Ectodermal cell (in vitro differentiated cells): ENCODE data around the gene SRGAP2.
"Not testable (repeated sequence)": the region's sequence is repeated elsewhere in the genome, so short reads cannot be mapped to it uniquely, and the experiment has no call there.

Experiments used
- H3K27ac ChIP-seq: 2 replicates; pipeline ENCODE4 v1.7.0; 2013; ENCODE audit warnings: mild to moderate bottlenecking, low read depth, low read length; ENCODE audit not compliant: insufficient read depth, poor library complexity, severe bottlenecking
- H3K27me3 ChIP-seq: 2 replicates; pipeline ENCODE4 v1.7.0; 2013; ENCODE audit warnings: mild to moderate bottlenecking, low read length; ENCODE audit not compliant: insufficient read depth, control insufficient read depth, poor library complexity, severe bottlenecking
- H3K36me3 ChIP-seq: one replicate; pipeline ENCODE4 v1.7.0; 2013; ENCODE audit warnings: low read length; ENCODE audit not compliant: control insufficient read depth, insufficient read depth
- H3K4me1 ChIP-seq: one replicate; pipeline ENCODE4 v1.7.0; 2013; ENCODE audit warnings: low read length; ENCODE audit not compliant: control insufficient read depth, insufficient read depth
- H3K4me3 ChIP-seq: 2 replicates; pipeline ENCODE4 v1.7.0; 2013; ENCODE audit warnings: low read depth, low read length, control low read depth; ENCODE audit not compliant: insufficient read depth
- H3K9me3 ChIP-seq: 2 replicates; pipeline ENCODE4 v1.7.0; 2013; ENCODE audit warnings: mild to moderate bottlenecking, low read length, moderate library complexity; ENCODE audit not compliant: control insufficient read depth
- WGBS, 2 experiments: methylation state at CpG; one replicate each; pipeline ENCODE4 v1.1.7; 2013; ENCODE audit warnings: missing lambda C conversion rate in 2 of 2; 5-methylcytosine and 5-hydroxymethylcytosine counted together

SRGAP2 gene

DNA sequence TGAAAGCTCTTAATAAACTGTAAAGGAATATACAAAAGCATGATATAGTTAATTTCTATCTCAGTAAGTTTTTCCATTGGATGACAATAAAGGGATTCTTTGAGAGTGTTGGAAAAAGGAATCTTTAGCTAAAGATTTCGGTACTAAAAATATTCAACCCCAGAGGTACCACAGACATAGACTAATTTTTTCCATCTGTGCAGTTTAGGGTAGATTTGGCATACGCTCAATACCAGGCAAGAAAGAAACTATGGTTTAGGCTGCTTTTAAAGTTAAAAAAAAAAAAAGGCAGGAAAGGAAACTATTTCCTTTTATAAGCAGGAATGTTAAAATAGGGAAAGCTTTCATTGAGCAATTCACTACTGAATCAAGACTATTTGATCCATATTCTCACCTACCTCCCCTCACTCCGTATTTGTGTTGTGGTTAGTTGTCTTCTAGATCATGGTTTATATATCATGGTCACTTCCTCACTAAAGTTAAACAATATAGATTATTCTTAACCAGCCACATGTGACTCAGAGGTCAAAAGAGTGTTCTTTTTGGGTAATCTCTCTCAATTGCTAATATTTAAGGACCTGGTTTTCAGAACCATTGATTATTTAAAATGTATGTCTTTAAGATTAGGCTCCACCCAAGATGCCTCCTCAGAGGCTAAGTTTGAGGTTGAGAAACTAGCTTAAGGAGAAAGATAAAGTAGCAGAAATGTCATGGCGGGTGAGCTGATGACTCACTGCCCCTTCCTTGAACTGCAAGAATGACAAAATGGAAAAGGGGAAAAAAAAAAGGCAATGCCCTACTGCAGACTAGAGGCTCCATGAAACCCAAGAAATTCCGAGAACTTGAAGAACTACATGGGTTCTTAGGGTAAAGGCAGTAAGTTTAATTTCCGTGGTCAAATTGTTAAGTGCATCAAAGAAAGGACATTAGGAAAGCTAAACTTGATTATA lies 20.7 kb upstream of the SRGAP2 start:
- H3K4me3 ChIP-seq, H3K27ac ChIP-seq, H3K27me3 ChIP-seq, H3K4me1 ChIP-seq, H3K9me3 ChIP-seq, H3K36me3 ChIP-seq: not testable (repeated sequence)
- WGBS, 2 experiments = 77 to 100% methylated on average over 1 to 2 of the region's 6 CpGs

GRCh38 chr1:206183788-206184187 lies 19.6 kb upstream of the SRGAP2 start:
- not testable (repeated sequence) for H3K4me3 ChIP-seq, H3K9me3 ChIP-seq, H3K36me3 ChIP-seq, H3K27me3 ChIP-seq, H3K4me1 ChIP-seq, H3K27ac ChIP-seq
- WGBS, 2 experiments = no CpG with 5 or more reads among the region's 2 CpGs

DNA sequence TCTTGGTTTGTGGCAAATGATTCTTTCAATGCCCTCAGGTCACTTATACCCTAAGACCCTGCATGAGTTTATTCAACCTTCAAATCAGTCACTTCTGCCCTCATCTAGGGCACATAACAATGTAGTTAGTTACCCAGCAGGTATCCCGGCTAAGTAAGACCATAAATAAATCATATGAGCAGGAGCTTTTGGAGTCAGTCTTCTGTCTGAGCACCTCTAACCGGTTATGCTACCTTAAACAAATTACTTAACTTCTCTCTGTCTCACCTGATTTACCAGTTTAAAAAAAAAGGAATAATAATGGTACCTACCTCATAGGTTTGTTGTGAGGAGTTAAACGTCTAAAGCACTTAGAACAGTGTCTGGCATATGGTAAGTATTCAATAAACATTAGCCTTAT lies 17.6 kb upstream of the SRGAP2 start:
- not testable (repeated sequence) for H3K27ac ChIP-seq, H3K9me3 ChIP-seq, H3K4me3 ChIP-seq, H3K36me3 ChIP-seq, H3K4me1 ChIP-seq, H3K27me3 ChIP-seq
- no CpG with 5 or more reads among the region's 3 CpGs for WGBS, 2 experiments

DNA sequence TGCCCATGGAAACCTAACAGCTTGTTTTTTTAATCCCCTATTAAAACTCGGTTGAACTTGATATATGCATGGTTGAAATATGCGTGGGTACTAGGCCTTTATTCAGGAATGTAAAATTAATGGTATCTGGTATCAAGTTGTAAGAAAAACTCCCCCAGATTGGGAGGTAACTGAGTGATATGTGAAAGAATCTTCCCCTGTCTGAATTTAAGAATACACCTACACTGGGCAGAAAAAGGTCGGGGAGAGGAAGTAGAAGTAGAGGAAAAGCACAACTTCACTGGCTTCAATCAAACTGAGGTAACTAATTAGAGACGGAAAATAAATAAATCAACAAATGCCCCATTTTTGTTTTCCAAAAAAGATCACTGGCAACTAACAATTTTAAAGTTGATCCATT lies 16.5 kb upstream of the SRGAP2 start:
- WGBS, 2 experiments = 80% methylated on average over 1 of the region's 4 CpGs; no CpG with 5 or more reads in 1 of the 2 experiments

GRCh38 chr1:206195182-206195581 lies 8.2 kb upstream of the SRGAP2 start:
- not testable (repeated sequence) for H3K27ac ChIP-seq, H3K4me1 ChIP-seq, H3K27me3 ChIP-seq, H3K4me3 ChIP-seq, H3K9me3 ChIP-seq, H3K36me3 ChIP-seq
- no CpG with 5 or more reads among the region's 2 CpGs for WGBS, 2 experiments

More for the DNA sequence above, 16.5 kb upstream of the SRGAP2 start:
- H3K9me3 ChIP-seq, H3K4me3 ChIP-seq, H3K36me3 ChIP-seq, H3K27me3 ChIP-seq, H3K4me1 ChIP-seq, H3K27ac ChIP-seq: not testable (repeated sequence)

DNA sequence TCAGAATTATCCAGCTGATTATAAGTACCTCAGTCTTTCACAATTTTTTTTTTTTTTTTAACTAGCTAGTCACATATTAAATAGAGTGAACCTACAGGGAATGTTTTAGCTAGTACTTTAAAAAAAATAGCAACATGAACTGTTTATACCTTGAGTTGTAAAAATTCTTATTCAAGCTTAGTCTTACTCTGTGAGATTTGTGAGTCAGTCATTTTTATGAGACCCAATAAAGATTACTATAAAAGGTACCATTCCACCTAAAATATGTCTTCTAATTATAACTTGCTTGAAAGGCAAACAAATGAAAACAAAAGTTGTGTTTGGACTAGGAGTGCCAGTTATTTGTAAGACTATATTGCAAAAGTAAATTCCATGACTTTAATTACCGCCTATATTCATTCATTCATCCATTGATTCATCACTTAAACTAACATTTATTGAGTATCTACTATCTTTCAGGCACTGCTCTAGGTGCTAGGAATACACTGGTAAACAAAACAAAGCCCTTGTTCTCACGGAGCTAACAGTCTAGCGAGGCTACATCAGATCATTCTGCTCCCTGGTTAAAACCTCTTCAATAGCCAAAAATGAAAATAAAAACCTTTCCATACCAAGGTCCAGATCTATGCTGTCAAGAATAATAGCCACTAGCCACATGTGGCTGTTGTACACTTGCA lies 6.5 kb upstream of the SRGAP2 start:
- H3K4me1 ChIP-seq, H3K27me3 ChIP-seq, H3K4me3 ChIP-seq, H3K9me3 ChIP-seq, H3K36me3 ChIP-seq, H3K27ac ChIP-seq: not testable (repeated sequence)
- no CpG with 5 or more reads among the region's 3 CpGs for WGBS, 2 experiments

DNA sequence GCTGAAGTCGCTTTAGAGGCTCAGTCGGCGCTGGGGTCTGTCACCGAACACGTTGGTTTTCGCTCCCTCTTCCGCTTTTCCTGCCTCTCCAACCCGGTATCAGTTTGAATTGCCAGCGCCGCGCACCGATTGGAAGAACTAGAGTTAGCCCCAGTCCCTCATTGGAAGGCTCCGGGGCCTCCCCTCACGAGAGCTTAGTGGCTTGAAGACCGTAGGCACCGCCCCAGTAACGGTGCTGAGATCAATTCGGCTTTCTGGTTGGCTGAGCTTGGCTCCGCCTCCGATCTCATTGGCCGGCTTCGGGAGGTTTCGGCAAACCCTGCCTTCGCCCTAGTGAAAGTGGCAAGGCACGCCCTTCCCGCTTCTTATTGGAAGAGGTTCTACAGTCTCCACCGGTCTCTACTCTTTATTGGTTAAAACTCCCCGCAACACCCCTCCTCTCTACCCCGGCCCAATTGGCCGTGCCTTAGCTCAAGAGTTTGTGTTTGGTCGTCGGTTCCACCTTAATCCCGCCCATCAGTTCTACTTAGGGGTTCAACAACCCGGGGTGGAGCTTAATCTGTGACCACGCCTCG lies 465 bp upstream of the SRGAP2 start, which contains the start of gene FAM72A:
FAM72A (minus strand) TSS at position 51 of the 575 bp plus-strand sequence. CDS start 814 bp downstream, outside the sequence.
- not testable (repeated sequence) for H3K27me3 ChIP-seq, H3K9me3 ChIP-seq, H3K4me1 ChIP-seq, H3K27ac ChIP-seq, H3K36me3 ChIP-seq
- WGBS, 2 experiments = 0% methylated on average over 18 to 19 of the region's 36 CpGs
- peak within 1 kb of the TSS; percentile 43 for H3K4me3 ChIP-seq

DNA sequence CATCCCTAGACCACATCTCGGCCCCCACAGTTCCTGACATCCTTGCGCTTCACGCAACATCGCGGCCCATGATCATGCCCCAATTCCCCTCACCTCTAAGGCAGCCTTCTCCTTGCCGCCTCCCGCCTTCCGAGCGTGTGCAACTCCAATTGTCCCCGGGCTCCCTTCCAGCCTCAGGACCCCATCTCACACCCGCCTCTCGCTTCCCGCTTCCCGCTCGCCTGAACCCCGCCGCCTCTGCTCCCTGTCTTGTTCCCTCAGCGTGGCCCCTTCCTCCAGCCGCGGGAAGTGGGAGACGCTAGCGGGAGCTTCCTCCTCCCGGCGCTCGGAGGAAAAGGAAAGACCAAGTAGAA lies 794 bp downstream of the SRGAP2 start:
- H3K27ac ChIP-seq, H3K9me3 ChIP-seq, H3K36me3 ChIP-seq, H3K4me1 ChIP-seq, H3K27me3 ChIP-seq: not testable (repeated sequence)
- H3K4me3 ChIP-seq = peak overlapping the region; percentile 18
- no CpG with 5 or more reads among the region's 25 CpGs for WGBS, 2 experiments

- peak overlapping the region; percentile 32 for H3K4me3 ChIP-seq
- H3K27ac ChIP-seq, H3K36me3 ChIP-seq, H3K27me3 ChIP-seq, H3K9me3 ChIP-seq, H3K4me1 ChIP-seq: not testable (repeated sequence)
- WGBS, 2 experiments = 0 to 1% methylated on average over 15 to 19 of the region's 25 CpGs
These were observed 1.5 kb downstream of the SRGAP2 start for GRCh38 chr1:206204871-206205270.

GRCh38 chr1:206205569-206205968 lies 2.2 kb downstream of the SRGAP2 start:
- not testable (repeated sequence) for H3K9me3 ChIP-seq, H3K4me1 ChIP-seq, H3K27ac ChIP-seq, H3K27me3 ChIP-seq, H3K36me3 ChIP-seq
- peak overlapping the region; percentile 20 for H3K4me3 ChIP-seq
- WGBS, 2 experiments = 2% methylated on average over 7 of the region's 31 CpGs; no CpG with 5 or more reads in 1 of the 2 experiments
